ENCODE data around the gene DAG1. TPM values are rescaled to one million over a fixed set of nuclear protein-coding genes. Genes with fewer than 3 reads are reported as not detected.

The DAG1 gene
- total and polyA plus RNA-seq, 10 donors: 3.0 to 42.7 (median 27.3) TPM

GRCh38 chr3:49427586-49427985 is 42.5 kb upstream of the DAG1 start:
- 83 to 97% (median 86%) methylated on average over 2 of the region's 2 CpGs for WGBS, 5 donors
- peaks cover 5 to 42% (median 17%) of the 10 kb centered on the region in 6 donors for H3K4me1 ChIP-seq

DNA sequence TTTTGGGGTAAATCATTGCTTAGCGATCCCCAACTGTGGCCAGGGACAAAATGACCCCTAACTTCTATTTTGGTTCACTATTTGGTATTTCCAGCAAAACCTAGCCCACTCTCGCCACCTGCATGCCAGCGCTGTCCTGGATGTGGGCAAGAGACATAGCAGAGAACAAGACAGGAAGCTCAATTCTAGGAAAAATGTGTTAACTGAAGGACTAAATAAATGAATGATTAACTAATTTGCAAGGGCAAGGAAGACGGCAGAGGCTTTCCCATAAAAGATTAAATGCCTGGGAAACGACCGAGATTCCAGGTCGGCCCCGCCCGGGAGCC is 41.4 kb upstream of the DAG1 start:
- peak overlapping the region; percentile 83 to 94 (median 92) for H3K27ac ChIP-seq
- H3K27me3 ChIP-seq (replicated peaks in 1 of 7): no peaks in the 10 kb centered on the region
- intact Hi-C loops (cut with DNase I; ENCODE audit: low total_unique reads): no loop called here
- 2 to 5% (median 4%) methylated on average over 9 of the region's 9 CpGs for WGBS, 5 donors
- TF ChIP-seq, protein P1, sequence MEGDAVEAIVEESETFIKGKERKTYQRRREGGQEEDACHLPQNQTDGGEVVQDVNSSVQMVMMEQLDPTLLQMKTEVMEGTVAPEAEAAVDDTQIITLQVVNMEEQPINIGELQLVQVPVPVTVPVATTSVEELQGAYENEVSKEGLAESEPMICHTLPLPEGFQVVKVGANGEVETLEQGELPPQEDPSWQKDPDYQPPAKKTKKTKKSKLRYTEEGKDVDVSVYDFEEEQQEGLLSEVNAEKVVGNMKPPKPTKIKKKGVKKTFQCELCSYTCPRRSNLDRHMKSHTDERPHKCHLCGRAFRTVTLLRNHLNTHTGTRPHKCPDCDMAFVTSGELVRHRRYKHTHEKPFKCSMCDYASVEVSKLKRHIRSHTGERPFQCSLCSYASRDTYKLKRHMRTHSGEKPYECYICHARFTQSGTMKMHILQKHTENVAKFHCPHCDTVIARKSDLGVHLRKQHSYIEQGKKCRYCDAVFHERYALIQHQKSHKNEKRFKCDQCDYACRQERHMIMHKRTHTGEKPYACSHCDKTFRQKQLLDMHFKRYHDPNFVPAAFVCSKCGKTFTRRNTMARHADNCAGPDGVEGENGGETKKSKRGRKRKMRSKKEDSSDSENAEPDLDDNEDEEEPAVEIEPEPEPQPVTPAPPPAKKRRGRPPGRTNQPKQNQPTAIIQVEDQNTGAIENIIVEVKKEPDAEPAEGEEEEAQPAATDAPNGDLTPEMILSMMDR (IDR thresholded peaks at IDR 0.05 in 8 of 11, conservative IDR thresholded peaks at IDR 0.05 in 3 of 11): no peak
- no peak for TF ChIP-seq POLR2AphosphoS5 (IDR thresholded peaks at IDR 0.05)
- TF ChIP-seq POLR2A (IDR thresholded peaks at IDR 0.05): no peak
- H3K36me3 ChIP-seq: peaks cover 0 to 26% (median 18%) of the 10 kb centered on the region in 6 donors
- peak overlapping the region; percentile 55 to 80 (median 66) for H3K4me3 ChIP-seq
- H3K4me1 ChIP-seq: peaks cover 5 to 31% (median 15%) of the 10 kb centered on the region in 6 donors
- DNase-seq: no peak
- H3K9me3 ChIP-seq: no peaks in the 10 kb centered on the region

More at GRCh38 chr3:49427586-49427985, 42.5 kb upstream of the DAG1 start:
- no peaks in the 10 kb centered on the region for H3K27me3 ChIP-seq (replicated peaks in 1 of 7)
- H3K9me3 ChIP-seq: no peaks in the 10 kb centered on the region
- H3K27ac ChIP-seq: no peak overlapping the region
- TF ChIP-seq, protein P1 (IDR thresholded peaks at IDR 0.05 in 8 of 11, conservative IDR thresholded peaks at IDR 0.05 in 3 of 11): no peak
- TF ChIP-seq POLR2AphosphoS5 (IDR thresholded peaks at IDR 0.05) (no peak), POLR2A (IDR thresholded peaks at IDR 0.05) (no peak)
- H3K36me3 ChIP-seq: peaks cover 0 to 33% (median 18%) of the 10 kb centered on the region in 6 donors
- H3K4me3 ChIP-seq: no peak overlapping the region
- DNase-seq: no peak
- intact Hi-C loops (cut with DNase I; ENCODE audit: low total_unique reads): no loop called here

DNA sequence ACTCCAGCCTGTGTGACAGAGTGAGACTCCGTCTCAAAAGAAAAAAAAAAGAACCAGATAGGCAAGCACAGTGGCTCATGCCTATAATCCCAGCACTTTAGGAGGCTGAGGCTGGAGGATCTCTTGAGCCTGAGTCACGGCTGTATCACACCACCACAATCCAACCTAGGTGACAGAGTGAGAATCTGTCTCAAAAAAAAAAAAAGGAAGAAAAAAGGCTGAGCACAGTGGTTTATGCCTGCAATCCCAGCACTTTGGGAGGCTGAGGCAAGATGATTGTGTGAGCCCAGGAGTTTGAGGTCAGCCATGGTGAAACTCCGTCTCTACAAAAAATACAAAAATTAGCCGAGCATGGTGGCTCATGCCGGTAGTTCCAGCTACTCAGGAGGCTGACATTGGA is 35.3 kb upstream of the DAG1 start:
- 81 to 90% (median 87%) methylated on average over 5 of the region's 5 CpGs for WGBS, 5 donors
- H3K9me3 ChIP-seq: no peaks in the 10 kb centered on the region
- no peaks in the 10 kb centered on the region for H3K27me3 ChIP-seq (replicated peaks in 1 of 7)
- TF ChIP-seq POLR2AphosphoS5 (IDR thresholded peaks at IDR 0.05): no peak
- TF ChIP-seq POLR2A (IDR thresholded peaks at IDR 0.05): no peak
- TF ChIP-seq, protein P1 (IDR thresholded peaks at IDR 0.05 in 8 of 11, conservative IDR thresholded peaks at IDR 0.05 in 3 of 11): no peak
- DNase-seq: no peak
- H3K4me3 ChIP-seq: no peak overlapping the region
- peaks cover 4 to 8% (median 5%) of the 10 kb centered on the region in 6 donors for H3K4me1 ChIP-seq
- intact Hi-C loops (cut with DNase I; ENCODE audit: low total_unique reads): no loop called here
- H3K36me3 ChIP-seq: no peaks in the 10 kb centered on the region
- H3K27ac ChIP-seq: no peak overlapping the region

DNA sequence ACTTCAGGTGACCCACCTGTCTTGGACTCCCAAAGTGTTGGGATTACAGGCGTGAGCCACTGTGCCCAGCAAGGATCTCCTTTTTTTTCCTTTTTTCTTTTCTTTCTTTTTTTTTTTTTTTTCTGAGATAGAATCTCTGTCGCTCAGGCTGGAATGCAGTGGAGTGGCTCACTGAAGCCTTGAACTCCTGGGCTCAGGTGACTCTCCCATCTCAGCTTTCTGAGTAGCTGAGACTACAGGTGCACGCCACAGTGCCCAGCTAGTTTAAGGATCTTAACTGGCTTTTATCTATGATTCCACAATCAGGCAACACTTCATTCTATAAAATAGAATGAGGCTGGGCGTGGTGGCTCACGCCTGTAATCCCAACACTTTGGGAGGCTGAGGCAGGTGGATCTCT is 24.7 kb upstream of the DAG1 start:
- no peaks in the 10 kb centered on the region for H3K9me3 ChIP-seq
- H3K36me3 ChIP-seq: no peaks in the 10 kb centered on the region
- intact Hi-C loops (cut with DNase I; ENCODE audit: low total_unique reads): loop anchor here (10.0 kb wide), 2 partner anchors 111 to 151 kb away; no protein-coding TSS in a partner anchor
- DNase-seq: no peak
- H3K27ac ChIP-seq: peak overlapping the region in 6 of 8 donors; percentile 36 to 86 (median 82)
- TF ChIP-seq, protein P1 (IDR thresholded peaks at IDR 0.05 in 8 of 11, conservative IDR thresholded peaks at IDR 0.05 in 3 of 11): no peak
- TF ChIP-seq POLR2A (IDR thresholded peaks at IDR 0.05) (no peak), POLR2AphosphoS5 (IDR thresholded peaks at IDR 0.05) (no peak)
- H3K4me3 ChIP-seq: no peak overlapping the region
- peaks cover 12 to 51% (median 27%) of the 10 kb centered on the region in 6 donors for H3K4me1 ChIP-seq
- 91 to 99% (median 96%) methylated on average over 5 of the region's 5 CpGs for WGBS, 5 donors
- no peaks in the 10 kb centered on the region for H3K27me3 ChIP-seq (replicated peaks in 1 of 7)
